H1 (cell line): ENCODE results near the gene KCNH8. TPM values are rescaled to one million over a fixed set of nuclear protein-coding genes. Genes with fewer than 3 reads are reported as not detected.

ENCODE experiments used
- CBX8 ChIP-seq: fragments of 300-800, 300-1000 bp; sonication (generic); IDR thresholded peaks from 2 replicates; pipeline ENCODE4 v1.7.1; 2016; ENCODE audit warnings: low read depth, low read length, borderline replicate concordance
- CHD1 ChIP-seq: IDR thresholded peaks from 2 replicates; pipeline ENCODE4 v1.6.1; 2012; ENCODE audit warnings: low read depth, low read length, improper control_type of control experiment
- polyA plus RNA-seq, 7 experiments: library from polyadenylated mRNA; depleted of rRNA in 3 of 7; stranded (reverse) in 5 of 7; unstranded in 2 of 7; fragments of >200 nt in 5 of 7; fragments of 200-250 nt in 2 of 7; gene quantifications; 1 replicate in 5 of 7; 2 replicates in 1 of 7; 4 replicates in 1 of 7; pipeline versions ENCODE4 v1.2.1 to v1.2.3, GENCODE V29; 2011 to 2013; ENCODE audit warnings: missing spikeins in 2 of 7, mixed read lengths in 2 of 7
- total RNA-seq: library from RNA; stranded (reverse); fragmentation: NEBNext Ultra II Directional; extraction: Animal tissue kit (Norgen Biotek cat#: 25700); gene quantifications from 2 replicates; pipeline ENCODE4 v1.2.1, GENCODE V29; 2021

Gene KCNH8
- total and polyA plus RNA-seq, 2 of the 8 experiments (the other 6 are each of a cell fraction or from before 2014, with no cell fraction given), result 2.2 to 2.4 TPM

- no peak for TF ChIP-seq CBX8
- no peak for TF ChIP-seq CHD1
Measured at GRCh38 chr3:19202303-19202702, 54.0 kb downstream of the KCNH8 start (continued).
